Activated T-cell treated with anti-CD3 and anti-CD28 coated beads for 24 hours (primary cell): ENCODE results near the gene GK.
"Not testable (repeated sequence)": the region's sequence is repeated elsewhere in the genome, so short reads cannot be mapped to it uniquely, and the experiment has no call there.

Experiments used
- DNase-seq: peaks from one replicate; pipeline ENCODE4 v3.0.0-alpha.2; 2020; ENCODE audit warnings: low read depth

Gene GK

GRCh38 chrX:30712214-30712613 lies 59.0 kb downstream of the GK start:
- no peak for DNase-seq

- peak; percentile 27 for DNase-seq
Observed at GRCh38 chrX:30713061-30713525, 59.9 kb downstream of the GK start.

- DNase-seq: no peak
Observed at GRCh38 chrX:30714138-30714537, 60.9 kb downstream of the GK start.

- DNase-seq: no peak
Observed at GRCh38 chrX:30715976-30716375, 62.8 kb downstream of the GK start.

- no peak for DNase-seq
Observed at GRCh38 chrX:30733852-30734660, 80.8 kb downstream of the GK start.

GRCh38 chrX:30734782-30735181 lies 81.6 kb downstream of the GK start:
- DNase-seq: no peak

- peak; percentile 66 for DNase-seq
Observed at GRCh38 chrX:30735839-30736238, 82.6 kb downstream of the GK start.

- DNase-seq: no peak
Observed at GRCh38 chrX:30741545-30741944, 88.3 kb downstream of the GK start.

GRCh38 chrX:30748342-30748960 lies 95.2 kb downstream of the GK start:
- no peak for DNase-seq

GRCh38 chrX:30751497-30751896 lies 98.3 kb downstream of the GK start:
- no peak for DNase-seq

- no peak for DNase-seq
Observed at GRCh38 chrX:30762755-30763154, 109.5 kb downstream of the GK start.

- not testable (repeated sequence) for DNase-seq
Observed at GRCh38 chrX:30773764-30774163, 120.5 kb downstream of the GK start.

GRCh38 chrX:30777575-30777974 lies 124.4 kb downstream of the GK start:
- no peak for DNase-seq

GRCh38 chrX:30779453-30780030 lies 126.3 kb downstream of the GK start:
- DNase-seq: no peak
